Sigmoid colon (tissue), 7 donors: Measurements from ENCODE around the gene TMEM263. TPM values are rescaled to one million over a fixed set of nuclear protein-coding genes. Genes with fewer than 3 reads are reported as not detected.

ENCODE experiments used
- DNase-seq: peaks from one replicate; pipeline ENCODE4 v3.0.0-alpha.2; 2019
- H3K27ac ChIP-seq, 4 donors: fragments of 200-600 bp; sonication (generic); one replicate each; pipeline ENCODE4 v1.5.1; 2016 to 2019; ENCODE audit warnings: mild to moderate bottlenecking in 1 of 4
- H3K27me3 ChIP-seq, 3 donors: fragments of 200-600 bp; sonication (generic); one replicate each; pipeline ENCODE4 v1.5.1; 2019; ENCODE audit warnings: mild to moderate bottlenecking in 1 of 3
- H3K36me3 ChIP-seq, 4 donors: fragments of 200-600 bp; sonication (generic); one replicate each; pipeline ENCODE4 v1.5.1; 2016 to 2019
- H3K4me1 ChIP-seq, 4 donors: fragments of 200-600 bp; sonication (generic); one replicate each; pipeline ENCODE4 v1.5.1; 2017 to 2019
- H3K4me3 ChIP-seq, 4 donors: fragments of 200-600 bp; sonication (generic); one replicate each; pipeline ENCODE4 v1.5.1; 2017 to 2019; ENCODE audit warnings: mild to moderate bottlenecking in 2 of 4, moderate library complexity in 1 of 4
- H3K9me3 ChIP-seq, 4 donors: fragments of 200-600 bp in 3 of 4; sonication (generic) in 3 of 4; one replicate each; pipeline versions ENCODE4 v1.5.1 to v1.6.1; 2013 to 2019
- EP300 ChIP-seq, 4 donors: sonication (generic); formaldehyde crosslinking; IDR thresholded peaks; one replicate each; pipeline ENCODE4 v1.6.1; 2017; ENCODE audit warnings: antibody characterized with exemption in 4 of 4
- POLR2A ChIP-seq, 2 donors: fragments of 450-650 bp; IDR thresholded peaks; one replicate each; pipeline ENCODE4 v1.6.1; 2016; ENCODE audit warnings: antibody characterized with exemption in 2 of 2, mild to moderate bottlenecking in 2 of 2, moderate library complexity in 2 of 2
- POLR2AphosphoS5 ChIP-seq, 4 donors: sonication (generic); formaldehyde crosslinking; IDR thresholded peaks; one replicate each; pipeline ENCODE4 v1.6.1; 2017; ENCODE audit warnings: antibody characterized with exemption in 4 of 4
- WGBS, 2 donors: extraction: QIAGEN DNeasy Blood & Tissue Kit; methylation state at CpG; one replicate each; pipeline ENCODE4 v1.1.7; 2013; 5-methylcytosine and 5-hydroxymethylcytosine counted together
- intact Hi-C: fragments of 100-400 bp; cut with DNase I; formaldehyde crosslinking; loops from one replicate; pipeline ENCODE4 v1.15.1; 2023
- polyA plus RNA-seq, 3 donors: library from polyadenylated mRNA; stranded (reverse); fragments of 200-250 nt; gene quantifications; one replicate each; pipeline ENCODE4 v1.2.3, GENCODE V29; 2013
- total RNA-seq, 4 donors: library from RNA; depleted of rRNA; stranded (reverse); fragments of >200 nt; gene quantifications; one replicate each; pipeline ENCODE4 v1.1.0, GENCODE V29; 2016
- TF ChIP-seq, protein P1 (sequence below), 4 experiments: fragments of 450-650 bp in 3 of 4; fragments of 200-600 bp in 1 of 4; IDR thresholded peaks; one replicate each; pipeline ENCODE4 v1.5.1; 2016 to 2019; ENCODE audit warnings: antibody characterized with exemption in 4 of 4, mild to moderate bottlenecking in 3 of 4, moderate library complexity in 2 of 4
- donor health status: healthy with polysubstance abuse.
- donor health status: Bipolar disorder and iron deficiency.
- donor health status: healthy.

The TMEM263 gene
- total and polyA plus RNA-seq, 7 donors = 12.6 to 51.7 (median 39.5) TPM

DNA sequence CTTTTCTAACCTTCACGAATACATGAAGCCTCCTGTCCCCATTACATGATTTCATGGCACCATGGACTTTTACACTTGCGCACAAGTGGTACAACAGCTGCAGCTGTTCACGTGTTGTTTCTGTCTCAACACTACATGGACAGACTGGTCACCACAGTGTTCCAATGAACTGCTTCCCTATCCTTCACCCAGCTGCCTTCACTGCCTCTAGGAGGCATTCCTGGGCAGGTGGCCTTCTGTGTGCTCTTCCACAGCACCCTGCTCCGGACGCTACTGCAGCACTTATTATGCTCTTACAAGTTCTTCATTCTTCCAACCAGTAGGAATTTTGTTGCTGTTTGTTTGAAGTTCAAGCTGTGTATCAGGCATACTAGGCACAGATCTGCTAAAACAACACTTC lies 29.8 kb downstream of the TMEM263 start:
- H3K4me3 ChIP-seq = peak overlapping the region in 3 of 4 donors; percentile 70 to 76 (median 73)
- DNase-seq = no peak
- TF ChIP-seq, protein P1, sequence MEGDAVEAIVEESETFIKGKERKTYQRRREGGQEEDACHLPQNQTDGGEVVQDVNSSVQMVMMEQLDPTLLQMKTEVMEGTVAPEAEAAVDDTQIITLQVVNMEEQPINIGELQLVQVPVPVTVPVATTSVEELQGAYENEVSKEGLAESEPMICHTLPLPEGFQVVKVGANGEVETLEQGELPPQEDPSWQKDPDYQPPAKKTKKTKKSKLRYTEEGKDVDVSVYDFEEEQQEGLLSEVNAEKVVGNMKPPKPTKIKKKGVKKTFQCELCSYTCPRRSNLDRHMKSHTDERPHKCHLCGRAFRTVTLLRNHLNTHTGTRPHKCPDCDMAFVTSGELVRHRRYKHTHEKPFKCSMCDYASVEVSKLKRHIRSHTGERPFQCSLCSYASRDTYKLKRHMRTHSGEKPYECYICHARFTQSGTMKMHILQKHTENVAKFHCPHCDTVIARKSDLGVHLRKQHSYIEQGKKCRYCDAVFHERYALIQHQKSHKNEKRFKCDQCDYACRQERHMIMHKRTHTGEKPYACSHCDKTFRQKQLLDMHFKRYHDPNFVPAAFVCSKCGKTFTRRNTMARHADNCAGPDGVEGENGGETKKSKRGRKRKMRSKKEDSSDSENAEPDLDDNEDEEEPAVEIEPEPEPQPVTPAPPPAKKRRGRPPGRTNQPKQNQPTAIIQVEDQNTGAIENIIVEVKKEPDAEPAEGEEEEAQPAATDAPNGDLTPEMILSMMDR (IDR thresholded peaks at IDR 0.05) = no peak
- TF ChIP-seq POLR2AphosphoS5 (IDR thresholded peaks at IDR 0.05) (no peak), EP300 (IDR thresholded peaks at IDR 0.05) (no peak), POLR2A (IDR thresholded peaks at IDR 0.05) (no peak)
- H3K4me1 ChIP-seq = peaks cover 0 to 41% (median 23%) of the 10 kb centered on the region in 4 donors
- intact Hi-C loops = no loop called here
- H3K36me3 ChIP-seq = peaks cover 0 to 23% (median 3%) of the 10 kb centered on the region in 4 donors
- H3K9me3 ChIP-seq = no peaks in the 10 kb centered on the region
- peak overlapping the region; percentile 92 to 96 (median 94) for H3K27ac ChIP-seq
- H3K27me3 ChIP-seq = no peaks in the 10 kb centered on the region
- 81 to 91% methylated on average over 5 of the region's 5 CpGs for WGBS, 2 donors

DNA sequence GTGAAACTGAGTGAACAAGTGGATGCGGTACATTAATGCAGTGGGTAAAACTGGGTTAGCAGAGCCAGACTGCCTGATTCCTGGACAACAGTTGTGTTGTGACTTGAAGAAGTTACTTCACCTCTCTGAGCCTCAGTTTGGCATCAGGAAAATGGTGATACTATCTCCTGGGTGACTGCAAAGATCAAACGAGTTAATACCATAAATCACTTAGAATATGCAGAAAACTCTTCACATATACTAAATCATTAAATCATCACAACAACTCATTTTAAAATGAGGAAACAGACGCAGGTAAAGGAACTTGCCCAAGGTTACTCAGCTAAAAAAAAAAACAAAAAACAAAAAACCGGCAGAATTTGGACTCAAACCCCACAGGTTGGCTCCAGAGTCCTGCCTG lies 30.4 kb downstream of the TMEM263 start:
- intact Hi-C loops = loop anchor here (2.0 kb wide), 2 partner anchors 29 to 41 kb away; no protein-coding TSS in a partner anchor
- TF ChIP-seq EP300 (IDR thresholded peaks at IDR 0.05) = no peak
- no peak for TF ChIP-seq POLR2A (IDR thresholded peaks at IDR 0.05)
- TF ChIP-seq POLR2AphosphoS5 (IDR thresholded peaks at IDR 0.05) = no peak
- TF ChIP-seq, protein P1 (IDR thresholded peaks at IDR 0.05) = no peak
- 29 to 35% methylated on average over 4 of the region's 4 CpGs for WGBS, 2 donors
- Histone ChIP-seq H3K9me3 (no peaks in the 10 kb centered on the region), H3K27ac (peak overlapping the region; percentile 92 to 96 (median 94)), H3K4me1 (peaks cover 0 to 35% (median 21%) of the 10 kb centered on the region in 4 donors), H3K27me3 (no peaks in the 10 kb centered on the region), H3K36me3 (peaks cover 0 to 23% (median 3%) of the 10 kb centered on the region in 4 donors), H3K4me3 (peak overlapping the region; percentile 70 to 76 (median 73))
- no peak for DNase-seq

DNA sequence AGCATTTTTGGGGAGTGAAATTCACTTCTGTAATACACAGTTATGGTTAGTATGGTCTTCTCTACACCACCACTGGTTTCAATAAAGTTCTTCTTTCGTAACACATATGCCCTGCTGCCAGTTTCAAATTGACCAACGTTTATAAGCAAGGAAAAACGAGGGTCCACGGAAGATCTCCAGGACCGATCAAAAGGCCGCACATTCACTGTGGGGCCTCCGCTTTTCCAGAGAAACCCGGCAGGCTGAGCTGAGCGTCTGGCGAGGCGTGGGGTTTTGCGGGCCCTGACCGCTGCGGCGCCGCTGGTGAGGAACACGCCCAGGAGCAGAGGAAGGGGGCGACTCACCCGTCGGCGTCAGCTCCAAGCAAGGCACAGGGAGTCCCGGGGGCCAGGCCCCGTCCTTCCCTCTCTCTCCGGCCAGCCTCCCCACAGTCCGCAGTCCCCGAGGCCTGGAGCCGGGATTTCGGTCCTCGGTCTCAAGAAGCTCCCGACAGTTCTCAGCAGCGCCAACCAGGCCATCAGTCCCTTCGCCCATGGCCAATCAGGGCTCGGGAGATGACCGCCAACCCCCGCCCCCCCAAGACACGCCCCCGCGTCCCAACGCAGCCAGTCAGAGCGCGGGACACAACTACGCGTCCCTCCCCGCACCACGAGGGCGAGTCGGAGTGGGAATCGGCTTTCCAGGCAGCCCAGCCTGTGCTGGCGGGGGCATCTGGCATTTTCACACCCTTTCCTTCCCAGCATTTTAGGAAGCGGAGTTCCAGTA lies 31.1 kb downstream of the TMEM263 start, which contains the start of gene MTERF2:
MTERF2 (minus strand) TSS at position 522 of the 765 bp plus-strand sequence. CDS start 8,432 bp downstream, outside the sequence.
- 0 to 1% methylated on average over 50 of the region's 50 CpGs for WGBS, 2 donors
- Histone ChIP-seq H3K27me3 (no peaks in the 10 kb centered on the region), H3K4me3 (peak within 1 kb of the TSS; percentile 70 to 76 (median 73)), H3K4me1 (peaks cover 0 to 32% (median 19%) of the 10 kb centered on the region in 4 donors), H3K27ac (peak within 1 kb of the TSS; percentile 92 to 96 (median 94)), H3K9me3 (no peaks in the 10 kb centered on the region), H3K36me3 (peaks cover 0 to 21% (median 3%) of the 10 kb centered on the region in 4 donors)
- peak; percentile 60 to 63 for TF ChIP-seq POLR2A (IDR thresholded peaks at IDR 0.05)
- TF ChIP-seq EP300 (IDR thresholded peaks at IDR 0.05) = no peak
- peak; percentile 80 to 95 (median 88) for TF ChIP-seq POLR2AphosphoS5 (IDR thresholded peaks at IDR 0.05)
- intact Hi-C loops = loop anchor here (1.0 to 2.0 kb wide), 3 partner anchors 30 to 106 kb away; partner anchors contain the start of gene CRY1
- DNase-seq = peak; percentile 97

DNA sequence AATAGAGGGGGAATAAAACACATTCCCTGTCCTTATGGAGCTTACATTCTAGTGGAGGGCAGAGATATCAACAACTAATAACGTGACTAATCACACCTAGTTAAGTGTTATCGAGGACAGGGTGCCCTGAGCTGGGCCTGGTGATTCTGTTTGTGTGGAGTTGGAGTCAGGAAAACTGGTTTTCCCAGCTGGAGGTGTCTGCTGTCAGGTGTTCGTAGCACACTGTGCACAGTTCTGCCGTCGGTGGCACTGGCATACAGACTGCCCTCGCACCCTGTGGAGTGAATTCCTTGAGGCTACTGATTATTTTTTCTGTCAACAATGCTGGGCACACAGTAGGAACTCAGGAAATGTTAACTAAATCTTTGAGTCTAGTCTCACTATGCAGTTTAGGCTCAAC lies 32.1 kb downstream of the TMEM263 start:
- 67 to 79% methylated on average over 6 of the region's 6 CpGs for WGBS, 2 donors
- Histone ChIP-seq H3K4me1 (peaks cover 0 to 32% (median 18%) of the 10 kb centered on the region in 4 donors), H3K9me3 (no peaks in the 10 kb centered on the region), H3K27me3 (no peaks in the 10 kb centered on the region), H3K4me3 (peak overlapping the region in 1 of 4 donors; percentile 76), H3K27ac (peak overlapping the region; percentile 92 to 96 (median 94)), H3K36me3 (peaks cover 0 to 19% (median 3%) of the 10 kb centered on the region in 4 donors)
- intact Hi-C loops = loop anchor here (1.0 to 2.0 kb wide), 3 partner anchors 31 to 105 kb away; partner anchors contain the start of gene CRY1
- no peak for DNase-seq
- TF ChIP-seq POLR2A (IDR thresholded peaks at IDR 0.05) (no peak), POLR2AphosphoS5 (IDR thresholded peaks at IDR 0.05) (no peak), EP300 (IDR thresholded peaks at IDR 0.05) (no peak)
- TF ChIP-seq, protein P1 (IDR thresholded peaks at IDR 0.05) = no peak
